Measurements from ENCODE around the gene SARNP. TPM values are rescaled to one million over a fixed set of nuclear protein-coding genes. Genes with fewer than 3 reads are reported as not detected.

SARNP gene
- polyA plus RNA-seq, 1 experiment: 52.1 TPM

GRCh38 chr12:55744340-55745030 lies 73.0 kb downstream of the SARNP start:
- no peak for TF ChIP-seq CTCF (IDR thresholded peaks at IDR 0.05; ENCODE audit: insufficient read depth, low read depth, low read length)
- ChIA-PET POLR2A (interaction anchor here (0.5 kb wide), 1 partner anchor 217 kb away, joined by 4 read pairs; no protein-coding TSS in a partner anchor), CTCF (interaction anchor here (0.7 to 10.9 kb wide), 8 partner anchors 7 to 198 kb away, joined by 3 to 86 read pairs (median 4); partner anchors contain the start of genes DGKA, DNAJC14, PYM1 and SARNP)

GRCh38 chr12:55743406-55744339 lies 73.9 kb downstream of the SARNP start:
- no peak; the same call in 1 of the 2 replicates for TF ChIP-seq CTCF (IDR thresholded peaks at IDR 0.05; ENCODE audit: insufficient read depth, low read depth, low read length)
- H3K27me3 ChIP-seq (ENCODE audit: control insufficient read depth, insufficient read depth, low read length): no peaks in the 10 kb centered on the region
- H3K36me3 ChIP-seq (ENCODE audit: control insufficient read depth, insufficient read depth, low read length): no peaks in the 10 kb centered on the region
- ChIA-PET POLR2A (interaction anchor here (0.5 kb wide), 1 partner anchor 218 kb away, joined by 4 read pairs; no protein-coding TSS in a partner anchor), CTCF (interaction anchor here (0.8 to 10.9 kb wide), 11 partner anchors 8 to 254 kb away, joined by 3 to 86 read pairs (median 4); partner anchors contain the start of genes DGKA, DNAJC14, PYM1 and RAB5B)
- DNase-seq (ENCODE audit: low read depth): no peak
- H3K4me3 ChIP-seq (ENCODE audit: low read depth, low read length): peak overlapping the region; percentile 54

More at GRCh38 chr12:55744340-55745030, 73.0 kb downstream of the SARNP start:
- Histone ChIP-seq H3K27me3 (ENCODE audit: control insufficient read depth, insufficient read depth, low read length) (no peaks in the 10 kb centered on the region), H3K4me3 (ENCODE audit: low read depth, low read length) (peak overlapping the region; percentile 54), H3K36me3 (ENCODE audit: control insufficient read depth, insufficient read depth, low read length) (peaks cover under 1% of the 10 kb centered on the region; the same call in 1 of the 2 replicates)
- no peak for DNase-seq (ENCODE audit: low read depth)

- no peaks in the 10 kb centered on the region for H3K36me3 ChIP-seq (ENCODE audit: control insufficient read depth, insufficient read depth, low read length)
- no peaks in the 10 kb centered on the region for H3K27me3 ChIP-seq (ENCODE audit: control insufficient read depth, insufficient read depth, low read length)
- ChIA-PET POLR2A (interaction anchor here (0.6 kb wide), 1 partner anchor 242 kb away, joined by 5 read pairs; no protein-coding TSS in a partner anchor), CTCF (interaction anchor here (0.8 to 10.9 kb wide), 11 partner anchors 9 to 287 kb away, joined by 3 to 86 read pairs (median 3); partner anchors contain the start of genes DGKA, DNAJC14, SARNP and SUOX)
- no peak for TF ChIP-seq CTCF (IDR thresholded peaks at IDR 0.05; ENCODE audit: insufficient read depth, low read depth, low read length)
- DNase-seq (ENCODE audit: low read depth): no peak
- H3K4me3 ChIP-seq (ENCODE audit: low read depth, low read length): peak within 1 kb of the TSS; percentile 54
Measured at GRCh38 chr12:55742719-55743405, 74.7 kb downstream of the SARNP start, which contains the start of gene GDF11. Gene GDF11, plus strand, starts transcription at chr12:55743122. Its CDS starts 195 bp downstream, at chr12:55743317.

GRCh38 chr12:55741931-55742680 lies 75.4 kb downstream of the SARNP start:
- ChIA-PET POLR2A (interaction anchor here (0.6 kb wide), 1 partner anchor 243 kb away, joined by 5 read pairs; no protein-coding TSS in a partner anchor), CTCF (interaction anchor here (0.8 to 10.9 kb wide), 4 partner anchors 191 to 481 kb away, joined by 3 to 86 read pairs (median 4); partner anchors contain the start of genes DGKA and SUOX)
- no peaks in the 10 kb centered on the region for H3K27me3 ChIP-seq (ENCODE audit: control insufficient read depth, insufficient read depth, low read length)
- no peaks in the 10 kb centered on the region for H3K36me3 ChIP-seq (ENCODE audit: control insufficient read depth, insufficient read depth, low read length)
- no peak for TF ChIP-seq CTCF (IDR thresholded peaks at IDR 0.05; ENCODE audit: insufficient read depth, low read depth, low read length)
- DNase-seq (ENCODE audit: low read depth): no peak
- H3K4me3 ChIP-seq (ENCODE audit: low read depth, low read length): peak overlapping the region; percentile 54
